Stimulated activated CD8-positive, alpha-beta memory T cell treated with anti-CD3 and anti-CD28 coated beads, Interleukin-12 subunit alpha, Interleukin-12 subunit beta, amount 100 ng/mL, for 1 hour (primary cell): ENCODE measurements around the gene SCUBE3.

Experiments
- DNase-seq: peaks from one replicate; pipeline ENCODE4 v3.0.0-alpha.2; 2020; ENCODE audit warnings: low read depth

The SCUBE3 gene

GRCh38 chr6:35240838-35241801 lies 27.4 kb downstream of the SCUBE3 start:
- DNase-seq, result peak; percentile 58

GRCh38 chr6:35242486-35242885 lies 28.7 kb downstream of the SCUBE3 start:
- DNase-seq, result no peak

GRCh38 chr6:35242906-35243305 lies 29.1 kb downstream of the SCUBE3 start:
- DNase-seq, result no peak

GRCh38 chr6:35243386-35243958 lies 29.7 kb downstream of the SCUBE3 start:
- no peak for DNase-seq

- no peak for DNase-seq
These were observed 30.8 kb downstream of the SCUBE3 start for GRCh38 chr6:35244551-35244950.

GRCh38 chr6:35247642-35248231 lies 34.0 kb downstream of the SCUBE3 start:
- DNase-seq, result no peak

GRCh38 chr6:35248300-35248699 lies 34.5 kb downstream of the SCUBE3 start:
- no peak for DNase-seq

- no peak for DNase-seq
These were observed 35.2 kb downstream of the SCUBE3 start for GRCh38 chr6:35248965-35249364.

GRCh38 chr6:35251949-35252348 lies 38.2 kb downstream of the SCUBE3 start:
- no peak for DNase-seq

GRCh38 chr6:35253249-35253648 lies 39.5 kb downstream of the SCUBE3 start:
- DNase-seq, result no peak

- DNase-seq, result no peak
These were observed 44.6 kb downstream of the SCUBE3 start for GRCh38 chr6:35258336-35258735.

- peak; percentile 20 for DNase-seq
These were observed 45.1 kb downstream of the SCUBE3 start for GRCh38 chr6:35258858-35259193.

- peak; percentile 83 for DNase-seq
These were observed 45.6 kb downstream of the SCUBE3 start, which contains the start of gene ZNF76 for GRCh38 chr6:35259194-35259947. TSS of gene ZNF76 (plus strand) at chr6:35259735. CDS start at chr6:35281152, 21,417 bp downstream.

GRCh38 chr6:35259948-35260590 lies 46.3 kb downstream of the SCUBE3 start:
- peak; percentile 59 for DNase-seq

GRCh38 chr6:35260591-35261570 lies 47.1 kb downstream of the SCUBE3 start:
- DNase-seq, result no peak

- DNase-seq, result no peak
These were observed 48.8 kb downstream of the SCUBE3 start for GRCh38 chr6:35262596-35262995.

GRCh38 chr6:35264550-35265274 lies 51.0 kb downstream of the SCUBE3 start:
- no peak for DNase-seq

GRCh38 chr6:35265523-35265922 lies 51.8 kb downstream of the SCUBE3 start:
- DNase-seq, result no peak

GRCh38 chr6:35267446-35267845 lies 53.7 kb downstream of the SCUBE3 start:
- DNase-seq, result no peak

GRCh38 chr6:35267897-35268296 lies 54.1 kb downstream of the SCUBE3 start:
- no peak for DNase-seq
